Neutrophil (primary cell): ENCODE data around the gene CAMK4.

Experiments
- H3K27ac ChIP-seq: fragments of 200-600 bp; sonication (generic); 2 replicates; pipeline ENCODE4 v1.5.1; 2016; ENCODE audit warnings: mild to moderate bottlenecking, moderate library complexity
- H3K27me3 ChIP-seq: fragments of 200-600 bp; sonication (generic); 2 replicates; pipeline ENCODE4 v1.6.0; 2016; ENCODE audit warnings: mild to moderate bottlenecking
- H3K36me3 ChIP-seq: fragments of 200-600 bp; sonication (generic); 2 replicates; pipeline ENCODE4 v1.5.1; 2017
- H3K4me1 ChIP-seq, 2 experiments: fragments of 200-600 bp in 1 of 2; sonication (generic) in 1 of 2; 1 replicate in 1 of 2; 2 replicates in 1 of 2; pipeline versions ENCODE4 v1.5.1 to v1.6.1; 2013 to 2016; ENCODE audit warnings: low read depth in 1 of 2, low read length in 1 of 2, mild to moderate bottlenecking in 1 of 2, moderate library complexity in 1 of 2; ENCODE audit not compliant: control insufficient read depth in 1 of 2, insufficient read depth in 1 of 2
- H3K4me3 ChIP-seq, 2 experiments: fragments of 200-600 bp in 1 of 2; sonication (generic) in 1 of 2; 1 replicate in 1 of 2; 2 replicates in 1 of 2; pipeline ENCODE4 v1.5.1; 2013 to 2016; ENCODE audit warnings: low read depth in 1 of 2, low read length in 1 of 2, mild to moderate bottlenecking in 1 of 2, moderate library complexity in 1 of 2
- H3K9me3 ChIP-seq: fragments of 200-600 bp; sonication (generic); 2 replicates; pipeline ENCODE4 v1.5.1; 2016
- TF ChIP-seq, protein P1 (sequence below): fragments of 200-600 bp; sonication (generic); IDR thresholded peaks from 2 replicates; pipeline ENCODE4 v1.5.1; 2016; ENCODE audit warnings: antibody characterized with exemption

Gene CAMK4

GRCh38 chr5:111385970-111386831 lies 162.0 kb downstream of the CAMK4 start:
- TF ChIP-seq, protein P1, sequence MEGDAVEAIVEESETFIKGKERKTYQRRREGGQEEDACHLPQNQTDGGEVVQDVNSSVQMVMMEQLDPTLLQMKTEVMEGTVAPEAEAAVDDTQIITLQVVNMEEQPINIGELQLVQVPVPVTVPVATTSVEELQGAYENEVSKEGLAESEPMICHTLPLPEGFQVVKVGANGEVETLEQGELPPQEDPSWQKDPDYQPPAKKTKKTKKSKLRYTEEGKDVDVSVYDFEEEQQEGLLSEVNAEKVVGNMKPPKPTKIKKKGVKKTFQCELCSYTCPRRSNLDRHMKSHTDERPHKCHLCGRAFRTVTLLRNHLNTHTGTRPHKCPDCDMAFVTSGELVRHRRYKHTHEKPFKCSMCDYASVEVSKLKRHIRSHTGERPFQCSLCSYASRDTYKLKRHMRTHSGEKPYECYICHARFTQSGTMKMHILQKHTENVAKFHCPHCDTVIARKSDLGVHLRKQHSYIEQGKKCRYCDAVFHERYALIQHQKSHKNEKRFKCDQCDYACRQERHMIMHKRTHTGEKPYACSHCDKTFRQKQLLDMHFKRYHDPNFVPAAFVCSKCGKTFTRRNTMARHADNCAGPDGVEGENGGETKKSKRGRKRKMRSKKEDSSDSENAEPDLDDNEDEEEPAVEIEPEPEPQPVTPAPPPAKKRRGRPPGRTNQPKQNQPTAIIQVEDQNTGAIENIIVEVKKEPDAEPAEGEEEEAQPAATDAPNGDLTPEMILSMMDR: no peak
- no peak overlapping the region for H3K27ac ChIP-seq
- H3K27me3 ChIP-seq: no peaks in the 10 kb centered on the region
- H3K4me1 ChIP-seq: no peaks in the 10 kb centered on the region
- no peaks in the 10 kb centered on the region for H3K36me3 ChIP-seq
- H3K9me3 ChIP-seq: no peaks in the 10 kb centered on the region
- H3K4me3 ChIP-seq: no peak overlapping the region

DNA sequence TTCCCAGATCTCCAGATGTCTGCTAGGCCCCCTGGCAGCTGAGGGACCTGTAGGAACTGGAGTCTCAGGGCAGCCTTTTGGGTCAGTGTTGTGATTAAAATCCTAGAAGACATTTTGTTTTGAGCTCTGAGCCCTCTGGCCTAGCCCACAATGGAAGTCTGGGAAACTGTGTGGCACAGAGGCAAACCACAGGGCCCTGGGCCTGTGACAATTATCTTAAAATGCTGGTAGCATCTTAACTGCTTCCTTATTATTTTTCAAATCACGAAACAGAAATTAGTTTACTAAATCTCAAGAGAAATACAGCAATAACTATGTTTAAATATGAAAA lies 162.6 kb downstream of the CAMK4 start:
- no peaks in the 10 kb centered on the region for H3K9me3 ChIP-seq
- H3K27ac ChIP-seq: no peak overlapping the region
- H3K4me3 ChIP-seq: no peak overlapping the region
- H3K27me3 ChIP-seq: no peaks in the 10 kb centered on the region
- TF ChIP-seq, protein P1: no peak
- H3K4me1 ChIP-seq: no peaks in the 10 kb centered on the region
- no peaks in the 10 kb centered on the region for H3K36me3 ChIP-seq

- TF ChIP-seq, protein P1: no peak
- Histone ChIP-seq H3K4me3 (no peak overlapping the region), H3K9me3 (no peaks in the 10 kb centered on the region), H3K27me3 (no peaks in the 10 kb centered on the region), H3K36me3 (no peaks in the 10 kb centered on the region), H3K4me1 (no peaks in the 10 kb centered on the region), H3K27ac (no peak overlapping the region)
Measured at GRCh38 chr5:111387361-111387760, 163.2 kb downstream of the CAMK4 start.

DNA sequence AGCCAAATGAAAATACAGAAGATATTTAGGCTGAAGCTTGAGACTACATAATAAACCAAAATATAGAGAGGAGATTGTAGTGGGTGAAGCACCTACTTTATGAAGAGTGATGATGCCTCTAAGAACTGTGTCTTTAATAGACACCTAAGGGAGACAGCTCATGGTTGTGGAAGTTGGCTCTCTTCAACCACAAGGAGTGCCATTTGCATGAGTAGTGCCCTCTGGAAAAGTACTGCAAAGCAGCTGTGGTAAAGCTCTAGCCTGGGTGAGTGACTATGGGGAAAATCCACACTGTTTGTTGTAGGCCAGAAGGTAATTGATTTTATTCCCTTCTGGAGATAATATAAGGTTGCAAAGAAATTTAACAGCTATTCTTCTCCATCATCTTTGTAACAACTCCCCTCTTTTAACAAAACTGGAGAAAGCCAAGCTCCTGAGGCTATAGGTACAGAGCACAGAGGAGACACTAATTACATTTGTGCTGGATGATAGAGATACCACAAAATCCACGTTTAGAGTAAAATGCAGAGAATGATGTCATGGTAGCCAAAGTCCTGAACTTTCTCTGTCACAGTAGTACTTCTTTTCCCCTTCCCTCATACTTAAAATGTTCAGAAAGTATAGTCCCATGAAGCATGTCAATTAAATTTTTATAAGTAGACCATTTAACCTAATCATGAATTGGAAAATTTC lies 165.4 kb downstream of the CAMK4 start:
- H3K36me3 ChIP-seq: no peaks in the 10 kb centered on the region
- no peak overlapping the region for H3K4me3 ChIP-seq
- TF ChIP-seq, protein P1: no peak
- no peaks in the 10 kb centered on the region for H3K9me3 ChIP-seq
- H3K4me1 ChIP-seq: no peaks in the 10 kb centered on the region
- H3K27ac ChIP-seq: no peak overlapping the region
- H3K27me3 ChIP-seq: no peaks in the 10 kb centered on the region

- Histone ChIP-seq H3K4me1 (no peaks in the 10 kb centered on the region), H3K36me3 (no peaks in the 10 kb centered on the region), H3K9me3 (no peaks in the 10 kb centered on the region), H3K27me3 (no peaks in the 10 kb centered on the region), H3K27ac (no peak overlapping the region), H3K4me3 (no peak overlapping the region)
- TF ChIP-seq, protein P1: no peak
Measured at GRCh38 chr5:111392181-111392580, 168.0 kb downstream of the CAMK4 start.
